Epithelial cell of proximal tubule (primary cell): Measurements from ENCODE around the gene ACAP2. TPM values are rescaled to one million over a fixed set of nuclear protein-coding genes. Genes with fewer than 3 reads are reported as not detected.

Experiments used
- DNase-seq: peaks from one replicate; pipeline ENCODE4 v3.0.0-alpha.2; 2011; ENCODE audit warnings: low read depth
- H3K4me3 ChIP-seq: 2 replicates; pipeline ENCODE4 v1.5.1; 2011; ENCODE audit warnings: low read depth, mild to moderate bottlenecking, low read length
- total RNA-seq: library from RNA; depleted of rRNA; stranded (reverse); fragments of >200 nt; gene quantifications from 2 replicates; pipeline ENCODE4 v1.2.3, GENCODE V29; 2015
- TF ChIP-seq, protein P1 (sequence below): conservative IDR thresholded peaks from 2 replicates; pipeline ENCODE4 v1.5.1; 2012; ENCODE audit warnings: low read depth, mild to moderate bottlenecking, low read length

The ACAP2 gene
- total RNA-seq, 1 donor from 2014 or later = 26.2 TPM

DNA sequence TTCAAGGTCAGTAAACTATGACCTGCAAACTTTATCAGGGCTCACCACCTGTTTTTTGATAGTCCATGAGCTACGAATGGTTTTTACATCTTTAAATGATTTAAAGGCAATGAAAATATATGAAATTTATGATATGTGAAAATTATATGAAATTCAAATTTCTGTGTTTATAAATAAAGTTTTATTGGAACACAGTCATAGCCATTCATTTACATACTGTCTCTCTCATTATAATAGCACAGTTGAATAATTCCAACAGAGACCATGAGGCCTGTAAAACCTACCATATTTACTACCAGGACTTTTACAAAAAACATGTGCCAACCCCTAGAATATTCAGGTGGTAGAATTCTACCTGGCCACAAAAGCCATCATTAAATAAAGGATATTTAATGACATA lies 107.9 kb downstream of the ACAP2 start:
- no peak overlapping the region for H3K4me3 ChIP-seq
- DNase-seq = no peak
- TF ChIP-seq, protein P1, sequence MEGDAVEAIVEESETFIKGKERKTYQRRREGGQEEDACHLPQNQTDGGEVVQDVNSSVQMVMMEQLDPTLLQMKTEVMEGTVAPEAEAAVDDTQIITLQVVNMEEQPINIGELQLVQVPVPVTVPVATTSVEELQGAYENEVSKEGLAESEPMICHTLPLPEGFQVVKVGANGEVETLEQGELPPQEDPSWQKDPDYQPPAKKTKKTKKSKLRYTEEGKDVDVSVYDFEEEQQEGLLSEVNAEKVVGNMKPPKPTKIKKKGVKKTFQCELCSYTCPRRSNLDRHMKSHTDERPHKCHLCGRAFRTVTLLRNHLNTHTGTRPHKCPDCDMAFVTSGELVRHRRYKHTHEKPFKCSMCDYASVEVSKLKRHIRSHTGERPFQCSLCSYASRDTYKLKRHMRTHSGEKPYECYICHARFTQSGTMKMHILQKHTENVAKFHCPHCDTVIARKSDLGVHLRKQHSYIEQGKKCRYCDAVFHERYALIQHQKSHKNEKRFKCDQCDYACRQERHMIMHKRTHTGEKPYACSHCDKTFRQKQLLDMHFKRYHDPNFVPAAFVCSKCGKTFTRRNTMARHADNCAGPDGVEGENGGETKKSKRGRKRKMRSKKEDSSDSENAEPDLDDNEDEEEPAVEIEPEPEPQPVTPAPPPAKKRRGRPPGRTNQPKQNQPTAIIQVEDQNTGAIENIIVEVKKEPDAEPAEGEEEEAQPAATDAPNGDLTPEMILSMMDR = no peak

DNA sequence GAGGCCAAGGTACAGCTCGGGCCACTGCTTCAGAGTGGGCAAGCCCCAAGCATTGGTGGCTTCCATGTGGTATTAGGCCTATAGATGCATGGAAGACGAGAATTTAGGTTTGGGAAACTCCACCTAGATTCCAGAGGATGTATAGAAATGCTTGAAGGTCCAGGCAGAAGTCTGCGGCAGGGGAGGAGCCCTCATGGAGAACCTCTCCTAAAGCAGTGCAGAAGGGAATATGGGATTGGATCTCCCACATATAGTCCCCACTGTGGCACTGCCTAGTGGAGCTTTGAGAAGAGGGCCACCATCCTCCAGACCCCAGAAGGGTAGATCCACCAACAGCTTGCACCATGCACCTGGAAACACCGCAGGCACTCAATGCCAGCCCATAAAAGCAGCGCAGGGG lies 123.8 kb downstream of the ACAP2 start:
- no peak for DNase-seq
- no peak overlapping the region for H3K4me3 ChIP-seq
- TF ChIP-seq, protein P1 = no peak

DNA sequence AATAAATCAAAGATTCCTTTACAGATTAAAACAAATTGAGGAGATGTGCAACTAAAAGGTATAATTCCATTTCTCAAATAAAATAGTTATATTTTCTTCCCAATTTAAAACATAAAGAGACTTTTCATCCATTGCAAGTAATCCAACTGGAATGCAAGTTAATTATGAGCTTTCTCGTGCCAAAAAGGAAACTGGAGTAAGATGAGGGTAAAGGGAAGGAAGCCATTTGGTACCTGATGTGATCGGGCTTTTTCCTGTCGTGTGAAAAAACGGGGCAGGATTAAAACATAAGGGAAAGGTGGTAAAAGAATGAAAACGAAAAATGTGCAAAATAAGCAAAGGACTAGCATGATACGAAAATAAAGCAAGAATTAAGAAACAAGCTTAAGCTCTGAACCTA lies 130.1 kb downstream of the ACAP2 start:
- DNase-seq = no peak
- no peak overlapping the region for H3K4me3 ChIP-seq
- TF ChIP-seq, protein P1 = no peak

DNA sequence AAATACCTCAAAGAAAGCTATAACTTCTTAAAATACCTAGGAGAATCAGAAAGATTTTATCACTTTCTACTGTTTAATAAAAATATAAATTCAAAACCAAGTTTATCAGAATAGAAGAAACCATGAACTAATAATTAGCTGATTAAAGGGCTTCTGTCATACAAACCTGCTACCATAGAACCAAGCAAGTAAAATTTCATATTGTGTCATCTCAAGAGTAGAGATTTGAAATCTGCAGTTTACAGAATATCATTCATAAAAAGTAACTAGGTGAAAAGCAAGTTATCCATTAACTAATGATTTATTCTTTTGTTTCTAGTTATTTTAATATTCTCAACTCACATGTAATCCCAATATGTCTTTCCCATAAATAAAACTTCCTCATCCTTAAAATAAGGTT lies 135.1 kb downstream of the ACAP2 start:
- H3K4me3 ChIP-seq = no peak overlapping the region
- DNase-seq = no peak
- TF ChIP-seq, protein P1 = no peak

DNA sequence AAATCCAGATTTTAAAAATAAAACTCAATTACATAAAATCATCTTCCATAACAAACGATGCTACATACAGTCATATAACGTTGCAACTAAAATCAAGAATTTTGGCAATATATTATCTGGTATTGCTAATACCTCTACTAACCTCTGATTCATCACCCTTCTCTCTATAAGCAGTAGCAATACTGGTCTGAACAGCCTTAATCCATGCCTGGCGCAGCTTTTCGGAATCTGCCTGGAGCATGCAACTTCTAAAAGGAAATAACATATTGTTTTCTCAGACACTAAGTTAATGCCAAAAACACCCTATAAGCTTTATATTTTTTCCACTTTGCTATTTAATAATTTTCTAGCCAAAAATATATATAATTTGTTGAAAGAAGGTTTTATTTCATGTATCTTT lies 136.5 kb downstream of the ACAP2 start:
- TF ChIP-seq, protein P1 = no peak
- no peak for DNase-seq
- H3K4me3 ChIP-seq = no peak overlapping the region

DNA sequence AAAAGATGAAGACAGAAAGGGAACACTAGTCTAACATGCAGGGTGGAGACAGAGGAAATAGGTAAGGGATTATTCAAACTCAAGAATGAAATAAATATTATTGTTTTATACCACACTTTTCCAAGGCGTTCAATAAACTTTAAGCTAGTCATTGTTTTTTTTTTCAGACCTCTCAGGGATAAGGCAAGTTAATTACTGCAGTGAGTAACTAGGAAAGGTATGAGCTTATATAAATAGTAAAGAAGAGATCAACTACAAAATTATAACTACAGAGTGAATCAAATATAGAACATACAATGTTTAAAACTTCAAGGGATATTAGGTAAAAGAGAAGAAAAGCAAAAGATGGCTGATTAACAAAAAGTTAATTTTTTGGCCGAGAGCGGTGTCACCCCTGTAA lies 140.4 kb downstream of the ACAP2 start:
- DNase-seq = no peak
- no peak overlapping the region for H3K4me3 ChIP-seq
- TF ChIP-seq, protein P1 = no peak

DNA sequence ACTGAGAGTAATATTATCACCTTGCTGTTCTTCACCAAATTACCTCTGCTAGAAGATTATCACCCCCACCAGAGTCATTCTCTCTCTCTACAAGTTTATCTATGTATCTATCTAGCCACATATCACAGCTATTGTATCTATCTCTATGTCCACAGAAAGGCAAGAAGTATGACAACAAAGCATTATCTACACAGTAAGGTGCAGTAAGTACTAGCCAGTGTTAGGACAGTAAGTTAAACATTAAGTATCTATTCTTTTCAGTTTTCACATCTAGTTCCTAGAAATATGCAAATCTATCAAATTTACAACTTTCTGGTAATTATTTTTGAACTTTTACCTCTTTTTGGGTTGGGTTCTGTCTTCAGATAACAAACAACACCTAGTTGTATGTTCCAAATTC lies 145.4 kb downstream of the ACAP2 start:
- DNase-seq = no peak
- TF ChIP-seq, protein P1 = no peak
- H3K4me3 ChIP-seq = no peak overlapping the region
